ENCODE data around the gene SLC11A2. TPM values are rescaled to one million over a fixed set of nuclear protein-coding genes. Genes with fewer than 3 reads are reported as not detected.
"Not testable (repeated sequence)": the region's sequence is repeated elsewhere in the genome, so short reads cannot be mapped to it uniquely, and the experiment has no call there.

The SLC11A2 gene
- total and polyA plus RNA-seq, 7 donors = 15.7 to 55.3 (median 26.1) TPM

DNA sequence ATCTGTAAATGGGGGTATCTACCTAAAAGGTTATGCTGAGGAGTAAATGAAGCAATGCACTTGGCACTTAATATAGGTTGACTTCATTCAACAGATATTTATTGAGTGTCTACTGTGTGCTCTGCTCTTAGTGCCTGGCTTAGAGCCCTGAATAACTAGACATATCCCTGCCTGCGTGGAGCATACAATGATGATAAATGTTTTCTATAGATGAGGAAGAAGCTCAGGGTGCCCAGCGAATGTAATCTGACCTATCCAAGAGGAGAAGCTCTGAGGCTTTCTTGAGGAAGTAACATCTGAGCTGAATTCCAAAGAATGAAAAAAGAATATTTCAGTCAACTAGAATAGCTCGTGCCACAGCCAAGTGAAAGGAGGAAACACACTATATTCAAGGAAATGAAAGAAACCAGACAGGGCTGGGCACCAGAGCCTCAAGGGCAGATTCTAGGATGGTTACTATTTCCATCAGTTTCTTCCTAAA is 91.8 kb downstream of the SLC11A2 start:
- intact Hi-C loops (cut with DNase I) = loop anchor here in 1 of 2 donors (5.0 kb wide), 1 partner anchor 172 kb away; the partner anchor contains the start of gene ATF1

DNA sequence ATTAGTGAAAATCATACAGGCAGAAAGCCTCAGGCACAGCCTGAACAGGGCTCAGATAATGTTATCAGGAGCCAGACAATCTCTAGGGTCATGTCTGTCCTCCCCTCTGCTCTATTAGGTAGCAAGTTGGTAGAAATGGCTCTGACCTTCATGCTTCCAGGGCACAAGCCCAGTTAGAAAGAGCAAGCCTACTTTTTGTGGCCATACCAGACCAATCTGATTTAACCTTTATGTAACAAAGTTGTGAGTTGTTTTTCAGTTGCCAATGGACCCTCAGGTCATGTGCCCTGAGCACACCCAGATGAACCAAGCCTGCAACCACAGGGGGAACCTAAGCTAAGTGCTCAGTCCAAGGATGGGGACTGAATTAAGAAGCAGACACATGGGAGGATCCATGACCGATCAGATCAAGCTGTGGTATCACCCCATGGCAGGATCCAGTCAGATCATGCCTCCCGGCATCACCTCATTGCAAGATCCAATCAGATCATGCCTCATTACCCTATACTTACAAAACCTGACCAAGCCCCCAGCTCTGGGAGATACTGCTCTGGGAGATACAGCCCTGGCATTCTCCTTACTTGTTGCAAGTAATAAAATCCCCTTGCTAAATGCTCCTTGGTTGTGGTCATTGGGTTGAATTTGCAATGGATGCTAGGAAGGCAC is 92.6 kb downstream of the SLC11A2 start:
- Histone ChIP-seq H3K4me3 (no peak overlapping the region), H3K36me3 (ENCODE audit: insufficient read depth in 1 of 2, low read depth in 1 of 2) (peaks cover 0 to 16% of the 10 kb centered on the region in 2 donors), H3K27ac (peak overlapping the region; percentile 66), H3K27me3 (ENCODE audit: insufficient read depth in 3 of 3, low read length in 2 of 3) (no peaks in the 10 kb centered on the region), H3K9me3 (no peaks in the 10 kb centered on the region), H3K4me1 (peaks cover 53% of the 10 kb centered on the region)
- WGBS, 3 donors = 81 to 91% (median 91%) methylated on average over 2 of the region's 2 CpGs
- ATAC-seq (peak in 1 of 4 donors; percentile 3), DNase-seq (no peak)
- intact Hi-C loops (cut with DNase I) = loop anchor here in 1 of 2 donors (5.0 kb wide), 1 partner anchor 171 kb away; the partner anchor contains the start of gene ATF1
- TF ChIP-seq, protein P1, sequence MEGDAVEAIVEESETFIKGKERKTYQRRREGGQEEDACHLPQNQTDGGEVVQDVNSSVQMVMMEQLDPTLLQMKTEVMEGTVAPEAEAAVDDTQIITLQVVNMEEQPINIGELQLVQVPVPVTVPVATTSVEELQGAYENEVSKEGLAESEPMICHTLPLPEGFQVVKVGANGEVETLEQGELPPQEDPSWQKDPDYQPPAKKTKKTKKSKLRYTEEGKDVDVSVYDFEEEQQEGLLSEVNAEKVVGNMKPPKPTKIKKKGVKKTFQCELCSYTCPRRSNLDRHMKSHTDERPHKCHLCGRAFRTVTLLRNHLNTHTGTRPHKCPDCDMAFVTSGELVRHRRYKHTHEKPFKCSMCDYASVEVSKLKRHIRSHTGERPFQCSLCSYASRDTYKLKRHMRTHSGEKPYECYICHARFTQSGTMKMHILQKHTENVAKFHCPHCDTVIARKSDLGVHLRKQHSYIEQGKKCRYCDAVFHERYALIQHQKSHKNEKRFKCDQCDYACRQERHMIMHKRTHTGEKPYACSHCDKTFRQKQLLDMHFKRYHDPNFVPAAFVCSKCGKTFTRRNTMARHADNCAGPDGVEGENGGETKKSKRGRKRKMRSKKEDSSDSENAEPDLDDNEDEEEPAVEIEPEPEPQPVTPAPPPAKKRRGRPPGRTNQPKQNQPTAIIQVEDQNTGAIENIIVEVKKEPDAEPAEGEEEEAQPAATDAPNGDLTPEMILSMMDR (IDR thresholded peaks at IDR 0.05) = no peak

More for the DNA sequence above, 91.8 kb downstream of the SLC11A2 start:
- ATAC-seq (peak in 3 of 4 donors; percentile 21 to 41 (median 24)), DNase-seq (no peak)
- H3K4me3 ChIP-seq = no peak overlapping the region
- no peaks in the 10 kb centered on the region for H3K9me3 ChIP-seq
- H3K4me1 ChIP-seq = peaks cover 45% of the 10 kb centered on the region
- peak overlapping the region; percentile 66 for H3K27ac ChIP-seq
- WGBS, 3 donors = 15 to 45% (median 32%) methylated on average over 3 of the region's 3 CpGs
- H3K27me3 ChIP-seq (ENCODE audit: insufficient read depth in 3 of 3, low read length in 2 of 3) = no peaks in the 10 kb centered on the region
- H3K36me3 ChIP-seq (ENCODE audit: insufficient read depth in 1 of 2, low read depth in 1 of 2) = peaks cover 0 to 16% of the 10 kb centered on the region in 2 donors
- TF ChIP-seq, protein P1 (IDR thresholded peaks at IDR 0.05) = no peak

DNA sequence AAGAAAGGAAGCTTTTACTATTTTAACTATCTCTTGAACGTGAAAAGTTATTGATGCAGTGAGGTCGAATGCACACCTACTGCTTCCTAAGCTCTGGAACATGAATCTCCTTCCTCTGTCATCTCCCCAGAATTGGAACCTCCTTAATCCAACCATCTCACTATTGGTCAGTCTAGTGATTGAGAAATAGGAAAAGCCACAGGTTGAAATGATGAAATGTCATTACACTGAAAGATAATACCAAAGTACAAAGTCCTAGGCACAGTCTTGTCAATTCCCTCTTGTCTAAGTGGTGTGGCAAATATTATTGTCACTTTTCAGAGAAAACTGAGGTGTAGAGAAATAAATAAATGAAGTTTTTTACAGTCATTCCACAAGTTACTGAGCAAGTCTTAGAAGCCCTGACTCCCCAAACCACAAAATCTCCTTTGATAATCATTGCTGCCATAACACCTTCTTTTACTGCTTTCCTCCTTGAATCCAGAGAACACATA is 93.3 kb downstream of the SLC11A2 start:
- intact Hi-C loops (cut with DNase I) = loop anchor here in 1 of 2 donors (5.0 kb wide), 1 partner anchor 171 kb away; the partner anchor contains the start of gene ATF1
- Histone ChIP-seq H3K36me3 (ENCODE audit: insufficient read depth in 1 of 2, low read depth in 1 of 2) (peaks cover 0 to 16% of the 10 kb centered on the region in 2 donors), H3K4me3 (no peak overlapping the region), H3K4me1 (peaks cover 59% of the 10 kb centered on the region), H3K9me3 (no peaks in the 10 kb centered on the region), H3K27me3 (ENCODE audit: insufficient read depth in 3 of 3, low read length in 2 of 3) (no peaks in the 10 kb centered on the region), H3K27ac (peak overlapping the region; percentile 54)
- DNase-seq = no peak
- ATAC-seq = peak; percentile 72 to 78 (median 74)
- TF ChIP-seq, protein P1 (IDR thresholded peaks at IDR 0.05) = no peak
- 31 to 46% (median 40%) methylated on average over 2 of the region's 2 CpGs for WGBS, 3 donors

DNA sequence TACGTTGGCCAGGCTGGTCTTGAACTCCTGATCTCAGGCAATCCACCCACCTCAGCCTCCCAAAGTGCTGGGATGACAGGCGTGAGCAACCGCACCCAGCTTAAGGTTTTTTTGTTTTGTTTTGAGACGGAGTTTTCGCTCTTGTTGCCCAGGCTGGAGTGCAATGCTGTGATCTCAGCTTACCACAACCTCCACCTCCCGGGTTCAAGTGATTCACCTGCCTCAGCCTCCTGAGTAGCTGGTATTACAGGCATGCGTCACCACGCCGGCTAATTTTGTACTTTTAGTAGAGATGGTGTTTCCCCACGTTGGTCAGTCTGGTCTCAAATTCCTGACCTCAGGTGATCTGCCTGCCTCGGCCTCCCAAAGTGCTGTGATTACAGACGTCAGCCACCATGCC is 95.7 kb downstream of the SLC11A2 start:
- Histone ChIP-seq H3K36me3 (ENCODE audit: insufficient read depth in 1 of 2, low read depth in 1 of 2) (peaks cover 0 to 16% of the 10 kb centered on the region in 2 donors), H3K27ac (peak overlapping the region; percentile 76), H3K4me1 (peaks cover 75% of the 10 kb centered on the region)
- not testable (repeated sequence) for H3K27me3 ChIP-seq (ENCODE audit: insufficient read depth in 3 of 3, low read length in 2 of 3); H3K9me3 ChIP-seq; H3K4me3 ChIP-seq
- peak in 1 of 2 donors; percentile 41 for DNase-seq
- intact Hi-C loops (cut with DNase I) = loop anchor here in 1 of 2 donors (5.0 kb wide), 1 partner anchor 168 kb away; the partner anchor contains the start of gene ATF1
- peak; percentile 31 to 56 (median 44) for ATAC-seq
- 41 to 66% (median 50%) methylated on average over 12 of the region's 12 CpGs for WGBS, 3 donors

DNA sequence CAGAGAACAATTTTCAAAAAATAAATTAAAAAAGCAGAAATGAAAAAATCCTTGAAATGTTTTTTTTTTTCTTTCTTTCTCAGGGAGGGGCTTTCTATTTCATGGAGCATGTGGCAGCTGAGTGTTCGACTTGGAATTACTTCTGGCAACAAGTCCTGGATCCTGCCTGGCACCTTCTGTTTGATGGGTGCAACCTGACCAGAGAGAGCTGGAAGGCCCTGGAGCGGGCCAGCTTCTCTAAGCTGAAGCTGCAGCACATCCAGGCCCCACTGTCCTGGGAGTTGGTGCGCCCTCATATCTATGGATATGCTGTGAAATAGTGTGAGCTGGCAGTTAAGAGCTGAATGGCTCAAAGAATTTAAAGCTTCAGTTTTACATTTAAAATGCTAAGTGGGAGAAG is 96.4 kb downstream of the SLC11A2 start:
- 57 to 76% (median 60%) methylated on average over 3 of the region's 3 CpGs for WGBS, 3 donors
- peaks cover 0 to 16% of the 10 kb centered on the region in 2 donors for H3K36me3 ChIP-seq (ENCODE audit: insufficient read depth in 1 of 2, low read depth in 1 of 2)
- TF ChIP-seq, protein P1 (IDR thresholded peaks at IDR 0.05) = no peak
- H3K9me3 ChIP-seq = no peaks in the 10 kb centered on the region
- no peaks in the 10 kb centered on the region for H3K27me3 ChIP-seq (ENCODE audit: insufficient read depth in 3 of 3, low read length in 2 of 3)
- peak overlapping the region; percentile 76 for H3K27ac ChIP-seq
- H3K4me1 ChIP-seq = peaks cover 69% of the 10 kb centered on the region
- intact Hi-C loops (cut with DNase I) = loop anchor here (5.0 kb wide), 3 partner anchors 52 to 168 kb away; partner anchors contain the start of gene ATF1 (in 1 of the 2)
- DNase-seq (no peak), ATAC-seq (no peak)
- no peak overlapping the region for H3K4me3 ChIP-seq
